GM21390 (cell line): ENCODE measurements around the gene AGBL4.
A peak's percentile ranks its signal among the peaks of the same experiment; 100 is the strongest.

Source experiments
- ATAC-seq: cut with Tn5 transposase; IDR thresholded peaks from one replicate; pipeline ENCODE4 v1.9.1; 2021; ENCODE audit not compliant: unreplicated experiment

Gene AGBL4

DNA sequence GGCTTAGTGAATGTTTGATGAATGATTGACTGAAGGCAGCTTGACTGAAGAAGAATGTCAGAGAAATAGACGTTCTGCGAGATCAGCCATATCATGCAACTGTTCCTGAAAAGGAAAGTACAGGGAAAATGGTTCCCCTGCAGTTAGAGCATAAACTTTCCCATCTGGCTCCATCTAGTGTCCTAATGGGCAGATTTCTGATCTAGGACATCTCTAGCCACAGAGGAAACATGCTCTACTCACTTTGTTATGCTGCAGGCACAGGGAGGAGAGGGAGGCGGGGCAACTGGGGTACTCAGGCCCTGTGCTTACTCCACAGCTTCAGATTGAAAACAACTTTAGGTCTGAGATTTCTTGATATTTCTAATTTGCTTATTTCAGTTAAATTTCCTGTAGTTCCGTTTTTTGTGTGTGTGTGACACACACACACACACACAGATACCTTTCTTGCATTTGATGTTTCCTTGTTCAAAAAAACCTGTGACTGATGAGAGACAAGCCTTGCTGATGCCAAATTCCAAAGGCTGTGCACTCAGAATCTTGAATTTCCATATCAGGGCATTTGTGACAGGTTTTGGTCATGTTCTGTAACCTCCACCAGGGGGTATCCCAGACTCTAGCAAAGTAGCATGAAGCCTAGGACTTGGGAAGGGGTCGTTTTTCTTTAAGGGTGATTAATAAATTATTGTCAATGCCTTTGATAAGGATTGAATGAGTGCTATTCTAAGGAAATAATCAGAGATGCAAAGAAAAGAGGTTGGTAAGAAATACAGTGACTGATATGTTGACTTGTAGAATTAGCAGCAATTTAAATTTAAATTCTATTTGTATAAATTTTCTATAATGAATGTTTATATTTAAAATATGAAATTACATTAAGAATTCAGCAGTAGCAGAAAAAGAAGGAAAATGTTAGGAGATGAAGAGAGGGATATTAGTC is 1107.4 kb downstream of the AGBL4 start:
- ATAC-seq = no peak

DNA sequence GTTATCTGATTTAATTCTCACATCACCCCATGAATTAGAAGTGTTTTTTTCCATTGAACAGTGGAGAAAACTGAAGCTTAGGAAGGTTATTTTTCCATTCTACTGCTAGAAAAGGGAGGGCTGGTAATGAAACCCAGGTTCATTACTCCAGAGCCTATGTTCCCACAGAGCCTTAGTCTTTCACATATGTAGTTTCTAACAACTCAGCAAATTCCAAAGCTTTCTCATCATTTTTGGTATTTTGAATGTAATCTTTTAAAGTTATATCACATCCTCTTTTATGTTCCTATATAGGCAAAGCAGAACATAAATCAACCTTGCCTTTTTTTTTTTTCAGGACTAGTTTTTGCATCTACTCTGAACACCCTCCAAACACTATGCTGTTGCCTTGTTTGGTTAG is 1115.1 kb downstream of the AGBL4 start:
- no peak for ATAC-seq

DNA sequence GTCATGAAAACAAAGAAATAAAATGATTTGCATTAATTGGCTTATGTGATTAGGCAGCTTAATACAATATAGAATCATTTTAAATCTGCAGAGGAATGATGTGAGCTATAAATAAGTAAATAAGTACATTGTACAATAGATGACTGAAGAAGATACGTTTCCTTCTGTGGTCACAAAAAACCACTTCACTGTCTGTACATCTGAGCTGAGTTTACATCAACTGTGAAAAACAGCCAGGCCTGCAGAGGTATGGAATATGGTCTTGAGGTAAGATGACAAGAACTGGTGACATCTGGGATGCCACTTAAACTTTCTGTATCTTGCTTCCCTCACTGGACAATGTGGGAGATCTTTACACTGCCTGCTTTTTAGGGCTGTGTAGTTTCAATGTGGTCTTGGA is 1117.0 kb downstream of the AGBL4 start:
- ATAC-seq = no peak

- no peak for ATAC-seq
These were observed 1117.6 kb downstream of the AGBL4 start for GRCh38 chr1:48906164-48906563.

DNA sequence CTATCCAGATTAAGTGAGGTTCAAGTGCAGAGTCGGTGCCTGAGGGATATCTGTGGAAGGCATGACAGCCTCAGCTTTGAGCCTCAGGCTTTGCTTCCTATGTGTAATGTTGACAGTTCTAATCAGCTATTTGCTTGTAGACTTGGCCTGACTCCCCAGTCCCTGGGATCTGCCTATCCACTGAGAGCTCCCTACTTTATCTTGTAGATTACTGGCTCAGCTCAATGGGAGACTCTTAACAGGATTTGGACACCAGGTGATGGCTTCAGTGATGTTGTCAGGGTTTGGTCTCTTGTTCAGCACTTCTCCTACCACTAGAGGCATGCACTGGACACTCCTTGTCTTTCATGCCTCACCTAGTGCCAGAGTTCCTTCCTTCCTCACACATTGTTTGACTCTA is 1120.5 kb downstream of the AGBL4 start:
- no peak for ATAC-seq

GRCh38 chr1:48898894-48899293 is 1124.9 kb downstream of the AGBL4 start:
- no peak for ATAC-seq

GRCh38 chr1:48889615-48890014 is 1134.1 kb downstream of the AGBL4 start:
- no peak for ATAC-seq

DNA sequence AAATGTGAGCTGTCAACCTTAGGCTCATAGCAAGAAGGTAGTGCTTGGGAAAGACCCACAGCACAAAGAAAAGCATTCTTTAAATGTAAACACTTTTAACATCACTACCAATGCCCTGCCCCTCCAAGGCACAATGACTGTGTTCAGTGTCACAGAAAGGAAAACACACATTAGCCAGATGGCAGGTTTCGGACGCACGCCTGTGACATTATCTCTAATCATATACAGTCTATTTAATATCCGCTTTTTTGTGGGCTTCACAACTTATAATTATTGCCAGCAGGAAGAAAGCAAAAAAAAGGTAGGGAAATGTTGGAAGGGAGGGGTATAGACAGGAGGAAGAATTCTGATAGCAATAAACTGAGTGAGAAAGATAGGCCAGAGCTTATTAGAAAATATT is 1134.7 kb downstream of the AGBL4 start:
- no peak for ATAC-seq

DNA sequence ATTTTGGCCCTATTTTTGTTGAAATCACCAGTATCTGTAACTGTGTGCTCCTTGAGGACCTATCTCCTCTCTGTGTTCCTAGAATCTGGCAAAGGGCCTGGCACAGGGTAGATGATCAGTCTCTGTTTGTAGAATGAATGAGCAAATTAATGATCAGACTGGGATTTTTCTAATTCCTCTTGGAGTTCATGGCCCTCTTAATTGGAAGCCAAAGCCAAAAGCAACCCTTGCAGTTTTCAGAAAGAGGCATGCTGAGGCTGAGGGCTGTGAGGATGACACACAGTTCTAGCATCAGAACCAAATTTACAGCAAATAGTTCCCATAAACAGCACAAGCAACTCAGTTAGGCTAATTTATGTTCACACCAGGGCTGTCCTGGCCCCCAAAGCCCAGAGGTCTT is 1136.0 kb downstream of the AGBL4 start:
- ATAC-seq = no peak

GRCh38 chr1:48882020-48882419 is 1141.7 kb downstream of the AGBL4 start:
- ATAC-seq = no peak

DNA sequence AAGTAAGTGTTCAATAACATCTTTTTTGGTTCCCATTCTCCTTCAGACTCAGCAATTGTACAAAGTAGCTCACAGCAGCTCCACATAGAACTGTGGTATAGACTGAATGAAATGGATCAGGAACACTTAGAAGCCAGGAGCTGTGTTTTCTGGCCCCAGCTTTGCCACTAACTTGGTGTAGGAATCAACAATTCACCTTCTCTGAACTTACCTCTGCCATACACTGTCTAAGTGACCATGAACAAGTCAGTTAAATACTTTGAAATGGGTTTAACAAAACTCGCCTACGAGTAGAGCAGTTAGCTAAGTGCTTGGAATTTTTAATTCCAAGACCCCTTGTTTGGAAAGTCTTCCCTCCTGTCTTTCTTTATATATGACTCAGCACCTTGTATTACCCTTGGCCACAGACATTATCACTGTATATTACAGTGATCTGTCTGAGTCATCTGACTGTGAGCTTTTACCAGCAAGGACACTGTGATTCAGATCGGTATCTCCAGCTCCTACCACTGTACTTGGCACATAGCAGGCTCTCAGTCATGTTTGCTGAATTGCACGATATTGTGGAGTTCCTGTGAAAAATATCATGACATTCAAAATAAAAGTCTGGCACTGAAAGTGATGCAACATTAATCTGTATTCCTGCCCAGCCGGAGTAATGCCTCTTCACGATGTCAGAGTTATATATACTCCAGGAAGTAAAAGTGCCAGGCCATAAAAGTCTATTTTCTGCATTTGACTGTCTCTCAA is 1145.4 kb downstream of the AGBL4 start:
- no peak for ATAC-seq

DNA sequence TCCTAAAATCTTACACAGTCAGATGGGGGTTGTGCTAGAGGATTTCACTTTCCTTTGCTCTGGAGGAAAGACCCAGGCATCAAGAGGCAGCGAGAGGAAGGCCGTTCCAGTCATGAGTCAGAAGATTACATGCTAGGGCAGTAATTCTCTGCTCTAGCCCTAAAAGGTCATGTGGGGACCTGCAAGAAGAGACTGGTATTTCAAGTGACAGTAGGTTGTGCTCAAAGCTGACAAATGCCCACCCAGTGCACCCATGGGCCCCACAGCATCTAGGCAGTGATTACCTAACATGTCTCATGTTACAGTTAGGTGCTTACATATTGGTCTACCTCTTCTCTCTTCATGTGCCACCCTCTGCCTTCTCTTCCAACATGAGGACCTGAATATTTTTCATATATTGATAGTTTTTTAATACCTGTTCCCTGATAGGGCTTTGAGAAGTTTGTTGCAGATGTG is 1147.4 kb downstream of the AGBL4 start:
- ATAC-seq = no peak

DNA sequence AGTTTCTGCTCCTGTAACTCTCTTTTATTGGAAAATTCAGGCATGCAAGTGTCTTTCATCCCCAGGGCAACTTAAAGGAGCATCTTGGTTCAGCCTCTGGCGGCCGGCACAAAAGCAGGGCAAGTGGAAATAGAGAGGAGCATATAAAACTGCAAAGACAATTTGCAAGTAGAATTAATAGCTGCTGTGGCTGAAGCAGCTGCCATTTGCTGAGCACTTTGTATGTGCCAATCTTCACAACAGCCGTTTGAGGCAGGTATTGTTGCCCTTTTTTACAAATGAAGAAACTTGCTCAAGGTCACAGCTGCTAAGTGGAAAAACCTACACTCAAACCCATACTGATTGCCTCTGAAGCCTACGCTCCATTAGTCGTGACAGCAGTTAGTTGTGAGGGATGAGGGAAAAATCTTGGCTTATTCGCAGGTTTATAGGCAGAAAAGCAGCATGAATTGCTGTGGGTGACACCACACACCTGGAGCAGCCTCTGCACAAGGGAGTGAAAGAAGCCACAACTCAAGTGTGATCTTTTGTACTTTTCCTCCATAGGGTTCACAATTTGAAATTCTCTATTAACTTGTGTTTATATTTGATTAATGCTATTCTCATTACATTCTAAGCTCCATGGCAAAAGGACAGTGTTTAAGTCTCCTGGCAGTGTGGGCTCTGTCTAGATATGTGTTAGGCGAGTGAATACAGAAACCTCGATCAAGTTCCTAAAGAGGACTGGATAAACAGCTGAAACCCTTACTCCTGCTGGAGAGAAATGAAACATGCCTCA is 1148.0 kb downstream of the AGBL4 start:
- no peak for ATAC-seq

GRCh38 chr1:48873944-48874343 is 1149.8 kb downstream of the AGBL4 start:
- ATAC-seq = no peak

- peak; percentile 64 for ATAC-seq
These were observed 1153.2 kb downstream of the AGBL4 start for GRCh38 chr1:48870596-48870995.

GRCh38 chr1:48869116-48869893 is 1154.4 kb downstream of the AGBL4 start:
- no peak for ATAC-seq

GRCh38 chr1:48864913-48865312 is 1158.8 kb downstream of the AGBL4 start:
- ATAC-seq = no peak

DNA sequence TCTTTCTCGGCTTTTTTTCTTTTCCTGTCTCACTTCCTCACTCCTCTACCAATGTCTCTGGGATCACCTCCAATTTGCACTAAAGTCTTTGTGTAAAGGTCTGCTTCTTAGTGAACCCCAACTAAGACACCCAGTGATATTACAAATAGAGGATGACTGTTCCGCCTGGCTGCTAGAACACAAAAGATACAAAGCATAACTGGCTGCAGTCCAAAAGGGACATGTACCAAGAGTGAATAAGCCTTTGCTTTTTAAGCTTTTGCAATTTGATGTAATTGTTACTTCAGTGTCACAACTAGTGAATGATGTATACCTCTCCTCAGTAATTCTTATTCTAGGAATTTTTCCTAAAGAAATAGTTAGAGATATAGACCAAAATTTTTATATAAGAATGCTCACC is 1164.3 kb downstream of the AGBL4 start:
- ATAC-seq = no peak

DNA sequence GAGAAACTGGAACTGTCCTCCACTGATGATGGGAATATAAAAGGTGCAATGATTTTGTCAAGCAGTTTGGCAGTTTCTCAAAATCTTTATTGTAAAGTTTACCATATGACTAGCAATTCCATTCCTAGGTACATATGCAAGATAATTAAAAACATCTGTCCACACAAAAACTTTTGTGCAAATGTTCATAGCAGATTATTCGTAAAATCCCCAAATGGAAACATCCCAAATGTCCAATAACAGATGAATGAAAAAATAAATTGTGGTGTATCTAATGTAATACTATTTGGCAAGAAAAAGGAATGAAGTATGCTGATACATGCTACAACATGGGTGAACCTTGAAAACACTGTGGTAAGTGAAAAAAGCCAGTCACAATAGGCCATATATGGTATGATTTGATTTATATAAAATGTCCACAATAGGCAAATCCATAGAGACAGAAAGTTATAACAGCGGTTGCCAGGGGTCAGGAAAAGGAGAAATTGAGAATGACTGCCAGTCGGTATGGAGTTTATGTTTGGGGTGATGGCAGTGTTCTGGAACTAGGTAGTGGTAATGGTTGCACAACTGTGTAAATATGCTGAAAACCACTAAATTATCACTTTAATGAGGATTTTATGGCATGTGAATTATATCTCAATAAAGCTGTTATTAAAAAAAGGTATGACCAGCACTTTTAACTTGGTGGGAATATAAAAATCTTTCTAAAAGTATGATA is 1165.4 kb downstream of the AGBL4 start:
- ATAC-seq = no peak

DNA sequence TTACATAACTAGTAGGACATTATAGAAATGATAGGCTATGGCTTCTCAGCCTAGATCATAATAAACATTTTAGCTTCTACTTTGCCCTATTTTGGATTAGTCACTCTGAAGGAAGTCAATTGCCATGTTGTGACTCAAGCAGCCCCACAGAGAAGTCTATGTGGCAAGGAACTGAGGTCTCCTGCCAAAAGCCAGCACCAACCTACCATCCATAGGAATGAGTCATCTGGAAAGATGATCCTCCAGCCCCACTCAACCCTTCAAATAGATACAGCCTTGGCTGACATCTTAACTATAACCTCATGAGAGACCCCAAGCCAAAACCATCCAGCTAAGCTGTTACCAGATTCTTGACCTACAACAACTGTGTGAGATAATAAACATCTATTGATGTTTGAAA is 1170.7 kb downstream of the AGBL4 start:
- ATAC-seq = no peak
